ENCODE data around the gene CCDC88A.

DNA sequence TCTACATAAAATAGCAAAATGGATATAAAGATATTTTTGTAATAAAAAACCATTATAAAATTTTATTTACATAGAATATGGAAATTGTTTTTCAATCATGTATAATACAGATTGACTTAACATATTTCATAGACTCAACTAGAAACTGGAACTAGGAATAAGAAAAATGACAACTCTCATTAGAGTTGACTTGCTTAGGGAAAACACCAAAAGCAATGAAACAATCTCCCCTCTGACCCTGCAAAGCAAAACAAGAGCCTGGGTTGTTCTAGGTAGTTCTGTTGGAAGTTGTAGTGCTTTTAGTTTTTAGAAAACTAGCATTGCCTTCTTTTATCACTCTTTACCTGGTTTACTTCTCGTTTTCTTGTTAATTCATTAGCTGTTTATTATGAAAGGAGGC is 118.4 kb downstream of the CCDC88A start:
- TF ChIP-seq, protein P1, sequence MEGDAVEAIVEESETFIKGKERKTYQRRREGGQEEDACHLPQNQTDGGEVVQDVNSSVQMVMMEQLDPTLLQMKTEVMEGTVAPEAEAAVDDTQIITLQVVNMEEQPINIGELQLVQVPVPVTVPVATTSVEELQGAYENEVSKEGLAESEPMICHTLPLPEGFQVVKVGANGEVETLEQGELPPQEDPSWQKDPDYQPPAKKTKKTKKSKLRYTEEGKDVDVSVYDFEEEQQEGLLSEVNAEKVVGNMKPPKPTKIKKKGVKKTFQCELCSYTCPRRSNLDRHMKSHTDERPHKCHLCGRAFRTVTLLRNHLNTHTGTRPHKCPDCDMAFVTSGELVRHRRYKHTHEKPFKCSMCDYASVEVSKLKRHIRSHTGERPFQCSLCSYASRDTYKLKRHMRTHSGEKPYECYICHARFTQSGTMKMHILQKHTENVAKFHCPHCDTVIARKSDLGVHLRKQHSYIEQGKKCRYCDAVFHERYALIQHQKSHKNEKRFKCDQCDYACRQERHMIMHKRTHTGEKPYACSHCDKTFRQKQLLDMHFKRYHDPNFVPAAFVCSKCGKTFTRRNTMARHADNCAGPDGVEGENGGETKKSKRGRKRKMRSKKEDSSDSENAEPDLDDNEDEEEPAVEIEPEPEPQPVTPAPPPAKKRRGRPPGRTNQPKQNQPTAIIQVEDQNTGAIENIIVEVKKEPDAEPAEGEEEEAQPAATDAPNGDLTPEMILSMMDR (IDR thresholded peaks at IDR 0.05), result no peak
- TF ChIP-seq POLR2A (IDR thresholded peaks at IDR 0.05), result no peak

Data from adrenal gland (tissue), 5 donors.